ENCODE measurements around the gene FAM168A. TPM values are rescaled to one million over a fixed set of nuclear protein-coding genes. Genes with fewer than 3 reads are reported as not detected.

FAM168A gene
- total and polyA plus RNA-seq, 4 donors, result 4.8 to 14.6 (median 9.1) TPM

DNA sequence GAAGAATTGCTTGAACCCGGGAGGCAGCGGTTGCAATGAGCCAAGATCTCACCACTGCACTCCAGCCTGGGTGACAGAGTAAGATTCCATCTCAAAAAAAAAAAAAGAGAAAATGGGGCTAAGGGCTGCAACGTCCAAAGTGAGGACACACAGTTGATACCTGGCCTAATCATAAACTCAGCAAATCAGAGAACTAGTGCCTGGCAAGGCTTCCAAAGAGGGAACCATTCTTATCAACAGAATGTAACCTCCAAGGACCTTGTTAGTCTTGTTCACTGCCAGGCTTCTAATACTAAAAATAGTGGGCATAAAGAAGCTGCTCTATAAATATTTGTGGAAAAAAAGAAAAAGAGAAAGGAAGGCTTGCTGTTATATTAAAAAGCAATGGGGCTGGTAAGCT is 42.3 kb downstream of the FAM168A start (continued):
- TF ChIP-seq, protein P1, sequence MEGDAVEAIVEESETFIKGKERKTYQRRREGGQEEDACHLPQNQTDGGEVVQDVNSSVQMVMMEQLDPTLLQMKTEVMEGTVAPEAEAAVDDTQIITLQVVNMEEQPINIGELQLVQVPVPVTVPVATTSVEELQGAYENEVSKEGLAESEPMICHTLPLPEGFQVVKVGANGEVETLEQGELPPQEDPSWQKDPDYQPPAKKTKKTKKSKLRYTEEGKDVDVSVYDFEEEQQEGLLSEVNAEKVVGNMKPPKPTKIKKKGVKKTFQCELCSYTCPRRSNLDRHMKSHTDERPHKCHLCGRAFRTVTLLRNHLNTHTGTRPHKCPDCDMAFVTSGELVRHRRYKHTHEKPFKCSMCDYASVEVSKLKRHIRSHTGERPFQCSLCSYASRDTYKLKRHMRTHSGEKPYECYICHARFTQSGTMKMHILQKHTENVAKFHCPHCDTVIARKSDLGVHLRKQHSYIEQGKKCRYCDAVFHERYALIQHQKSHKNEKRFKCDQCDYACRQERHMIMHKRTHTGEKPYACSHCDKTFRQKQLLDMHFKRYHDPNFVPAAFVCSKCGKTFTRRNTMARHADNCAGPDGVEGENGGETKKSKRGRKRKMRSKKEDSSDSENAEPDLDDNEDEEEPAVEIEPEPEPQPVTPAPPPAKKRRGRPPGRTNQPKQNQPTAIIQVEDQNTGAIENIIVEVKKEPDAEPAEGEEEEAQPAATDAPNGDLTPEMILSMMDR (IDR thresholded peaks at IDR 0.05; ENCODE audit: low read depth, low read length, missing input control), result no peak
- TF ChIP-seq EGR1 (IDR thresholded peaks at IDR 0.05; ENCODE audit: low read depth in 2 of 2) (no peak), TAF1 (conservative IDR thresholded peaks at IDR 0.05) (no peak)

DNA sequence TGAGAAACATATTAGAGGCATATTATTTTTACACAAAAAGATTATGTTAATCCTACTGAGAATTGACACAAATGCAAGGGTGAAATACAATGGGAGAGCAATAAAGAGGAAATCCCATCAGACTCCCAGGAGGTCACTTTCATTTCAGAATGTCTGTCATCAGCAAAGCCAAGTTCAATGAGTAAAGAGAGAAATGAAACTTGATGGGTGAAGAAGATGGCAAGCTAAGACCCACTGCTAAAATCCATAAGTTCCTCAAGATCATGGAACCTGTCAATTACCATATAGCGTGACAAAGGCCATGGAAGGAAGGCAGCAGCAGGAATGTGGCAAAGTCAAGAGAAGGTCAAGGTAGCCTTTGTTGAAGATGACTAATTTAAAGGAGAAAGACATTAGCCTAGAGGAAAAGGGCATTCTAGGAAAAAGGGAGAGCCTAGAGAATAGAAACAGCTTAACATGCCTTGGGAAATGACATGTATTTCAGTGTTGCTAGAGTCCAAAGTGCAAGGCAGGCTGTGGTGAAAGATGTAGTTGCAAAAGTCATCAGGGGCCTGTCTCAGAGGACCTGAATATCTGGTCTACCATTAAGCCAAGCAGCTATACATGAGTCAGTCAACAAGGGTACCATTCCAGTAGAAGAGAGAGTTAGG is 43.1 kb downstream of the FAM168A start:
- DNase-seq (ENCODE audit: low spot score), result no peak
- WGBS, result 91% methylated on average over 1 of the region's 1 CpG

DNA sequence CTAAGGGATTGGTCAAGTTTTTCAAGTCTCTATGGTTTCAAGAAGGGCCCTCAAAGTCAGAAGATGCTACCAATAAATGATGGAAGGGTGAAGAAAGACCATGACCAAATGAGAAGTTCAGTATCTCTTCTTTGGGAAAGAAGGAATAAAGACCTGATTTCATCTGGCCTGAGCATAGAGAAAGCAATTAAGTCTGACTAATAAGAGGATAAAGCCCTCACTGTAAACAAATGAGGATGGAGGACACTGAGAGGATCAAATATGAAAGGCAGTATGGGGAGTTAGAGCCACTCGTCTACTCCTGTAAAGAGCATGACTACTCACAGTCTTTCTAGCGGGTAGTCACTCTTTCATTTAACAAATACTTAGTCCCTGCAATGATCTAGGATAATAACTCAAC is 44.6 kb downstream of the FAM168A start:
- Histone ChIP-seq H3K4me3 (ENCODE audit: low read depth in 1 of 3, low read length in 3 of 3) (no peak overlapping the region), H3K4me1 (ENCODE audit: control insufficient read depth in 4 of 4, insufficient read depth in 4 of 4, low read length in 3 of 4) (peaks cover 0 to 9% (median 5%) of the 10 kb centered on the region in 4 donors), H3K36me3 (ENCODE audit: control insufficient read depth in 4 of 4, insufficient read depth in 3 of 4, low read depth in 1 of 4, low read length in 3 of 4) (no peaks in the 10 kb centered on the region), H3K9me3 (ENCODE audit: control insufficient read depth in 4 of 4, low read length in 3 of 4) (no peaks in the 10 kb centered on the region), H3K27ac (ENCODE audit: low read depth in 1 of 2, low read length in 2 of 2) (no peak overlapping the region), H3K27me3 (ENCODE audit: control insufficient read depth in 4 of 4, insufficient read depth in 4 of 4, low read length in 3 of 4) (no peaks in the 10 kb centered on the region), H3K9ac (ENCODE audit: low read depth in 1 of 2, low read length in 2 of 2) (no peak overlapping the region)
- no peak for DNase-seq (ENCODE audit: low spot score)
- 95% methylated on average over 2 of the region's 2 CpGs for WGBS
- TF ChIP-seq SP1 (IDR thresholded peaks at IDR 0.05) (no peak), GABPA (IDR thresholded peaks at IDR 0.05 in 1 of 2, conservative IDR thresholded peaks at IDR 0.05 in 1 of 2) (no peak), FOXA1 (IDR thresholded peaks at IDR 0.05) (no peak), FOXA2 (IDR thresholded peaks at IDR 0.05) (no peak), RAD21 (IDR thresholded peaks at IDR 0.05) (no peak), JUND (IDR thresholded peaks at IDR 0.05) (no peak), HNF4G (IDR thresholded peaks at IDR 0.05) (no peak)
- TF ChIP-seq, protein P2, sequence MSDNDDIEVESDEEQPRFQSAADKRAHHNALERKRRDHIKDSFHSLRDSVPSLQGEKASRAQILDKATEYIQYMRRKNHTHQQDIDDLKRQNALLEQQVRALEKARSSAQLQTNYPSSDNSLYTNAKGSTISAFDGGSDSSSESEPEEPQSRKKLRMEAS (IDR thresholded peaks at IDR 0.05), result no peak
- TF ChIP-seq, protein P3, sequence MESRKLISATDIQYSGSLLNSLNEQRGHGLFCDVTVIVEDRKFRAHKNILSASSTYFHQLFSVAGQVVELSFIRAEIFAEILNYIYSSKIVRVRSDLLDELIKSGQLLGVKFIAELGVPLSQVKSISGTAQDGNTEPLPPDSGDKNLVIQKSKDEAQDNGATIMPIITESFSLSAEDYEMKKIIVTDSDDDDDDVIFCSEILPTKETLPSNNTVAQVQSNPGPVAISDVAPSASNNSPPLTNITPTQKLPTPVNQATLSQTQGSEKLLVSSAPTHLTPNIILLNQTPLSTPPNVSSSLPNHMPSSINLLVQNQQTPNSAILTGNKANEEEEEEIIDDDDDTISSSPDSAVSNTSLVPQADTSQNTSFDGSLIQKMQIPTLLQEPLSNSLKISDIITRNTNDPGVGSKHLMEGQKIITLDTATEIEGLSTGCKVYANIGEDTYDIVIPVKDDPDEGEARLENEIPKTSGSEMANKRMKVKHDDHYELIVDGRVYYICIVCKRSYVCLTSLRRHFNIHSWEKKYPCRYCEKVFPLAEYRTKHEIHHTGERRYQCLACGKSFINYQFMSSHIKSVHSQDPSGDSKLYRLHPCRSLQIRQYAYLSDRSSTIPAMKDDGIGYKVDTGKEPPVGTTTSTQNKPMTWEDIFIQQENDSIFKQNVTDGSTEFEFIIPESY (IDR thresholded peaks at IDR 0.05), result no peak
- TF ChIP-seq, protein P1 (IDR thresholded peaks at IDR 0.05; ENCODE audit: low read depth, low read length, missing input control), result no peak

More for the DNA sequence above, 43.1 kb downstream of the FAM168A start:
- H3K4me3 ChIP-seq (ENCODE audit: low read depth in 1 of 3, low read length in 3 of 3), result no peak overlapping the region
- H3K36me3 ChIP-seq (ENCODE audit: control insufficient read depth in 4 of 4, insufficient read depth in 3 of 4, low read depth in 1 of 4, low read length in 3 of 4), result no peaks in the 10 kb centered on the region
- peaks cover 0 to 9% (median 5%) of the 10 kb centered on the region in 4 donors for H3K4me1 ChIP-seq (ENCODE audit: control insufficient read depth in 4 of 4, insufficient read depth in 4 of 4, low read length in 3 of 4)
- TF ChIP-seq FOXA2 (IDR thresholded peaks at IDR 0.05), result no peak
- TF ChIP-seq, protein P4, sequence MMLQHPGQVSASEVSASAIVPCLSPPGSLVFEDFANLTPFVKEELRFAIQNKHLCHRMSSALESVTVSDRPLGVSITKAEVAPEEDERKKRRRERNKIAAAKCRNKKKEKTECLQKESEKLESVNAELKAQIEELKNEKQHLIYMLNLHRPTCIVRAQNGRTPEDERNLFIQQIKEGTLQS (IDR thresholded peaks at IDR 0.05), result peak; percentile 38
- peak; percentile 70 for TF ChIP-seq SP1 (IDR thresholded peaks at IDR 0.05)
- TF ChIP-seq, protein P5, sequence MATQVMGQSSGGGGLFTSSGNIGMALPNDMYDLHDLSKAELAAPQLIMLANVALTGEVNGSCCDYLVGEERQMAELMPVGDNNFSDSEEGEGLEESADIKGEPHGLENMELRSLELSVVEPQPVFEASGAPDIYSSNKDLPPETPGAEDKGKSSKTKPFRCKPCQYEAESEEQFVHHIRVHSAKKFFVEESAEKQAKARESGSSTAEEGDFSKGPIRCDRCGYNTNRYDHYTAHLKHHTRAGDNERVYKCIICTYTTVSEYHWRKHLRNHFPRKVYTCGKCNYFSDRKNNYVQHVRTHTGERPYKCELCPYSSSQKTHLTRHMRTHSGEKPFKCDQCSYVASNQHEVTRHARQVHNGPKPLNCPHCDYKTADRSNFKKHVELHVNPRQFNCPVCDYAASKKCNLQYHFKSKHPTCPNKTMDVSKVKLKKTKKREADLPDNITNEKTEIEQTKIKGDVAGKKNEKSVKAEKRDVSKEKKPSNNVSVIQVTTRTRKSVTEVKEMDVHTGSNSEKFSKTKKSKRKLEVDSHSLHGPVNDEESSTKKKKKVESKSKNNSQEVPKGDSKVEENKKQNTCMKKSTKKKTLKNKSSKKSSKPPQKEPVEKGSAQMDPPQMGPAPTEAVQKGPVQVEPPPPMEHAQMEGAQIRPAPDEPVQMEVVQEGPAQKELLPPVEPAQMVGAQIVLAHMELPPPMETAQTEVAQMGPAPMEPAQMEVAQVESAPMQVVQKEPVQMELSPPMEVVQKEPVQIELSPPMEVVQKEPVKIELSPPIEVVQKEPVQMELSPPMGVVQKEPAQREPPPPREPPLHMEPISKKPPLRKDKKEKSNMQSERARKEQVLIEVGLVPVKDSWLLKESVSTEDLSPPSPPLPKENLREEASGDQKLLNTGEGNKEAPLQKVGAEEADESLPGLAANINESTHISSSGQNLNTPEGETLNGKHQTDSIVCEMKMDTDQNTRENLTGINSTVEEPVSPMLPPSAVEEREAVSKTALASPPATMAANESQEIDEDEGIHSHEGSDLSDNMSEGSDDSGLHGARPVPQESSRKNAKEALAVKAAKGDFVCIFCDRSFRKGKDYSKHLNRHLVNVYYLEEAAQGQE (IDR thresholded peaks at IDR 0.05), result no peak
- TF ChIP-seq GABPA (IDR thresholded peaks at IDR 0.05 in 1 of 2, conservative IDR thresholded peaks at IDR 0.05 in 1 of 2), result no peak
- TF ChIP-seq, protein P2 (IDR thresholded peaks at IDR 0.05), result no peak
- TF ChIP-seq HNF4G (IDR thresholded peaks at IDR 0.05), result peak; percentile 91
- TF ChIP-seq RXRA (IDR thresholded peaks at IDR 0.05), result peak; percentile 53 to 63
- TF ChIP-seq JUND (IDR thresholded peaks at IDR 0.05), result peak in 1 of 2 donors; percentile 28
- peak; percentile 47 for TF ChIP-seq YY1 (IDR thresholded peaks at IDR 0.05)
- peak in 1 of 2 donors; percentile 41 for TF ChIP-seq RAD21 (IDR thresholded peaks at IDR 0.05)
- TF ChIP-seq FOXA1 (IDR thresholded peaks at IDR 0.05), result no peak
- no peak for TF ChIP-seq TAF1 (conservative IDR thresholded peaks at IDR 0.05)
- TF ChIP-seq HNF4A (conservative IDR thresholded peaks at IDR 0.05), result peak; percentile 95 to 96
- no peak for TF ChIP-seq NR2F2 (IDR thresholded peaks at IDR 0.05)
- H3K9me3 ChIP-seq (ENCODE audit: control insufficient read depth in 4 of 4, low read length in 3 of 4), result no peaks in the 10 kb centered on the region
- H3K27me3 ChIP-seq (ENCODE audit: control insufficient read depth in 4 of 4, insufficient read depth in 4 of 4, low read length in 3 of 4), result no peaks in the 10 kb centered on the region
- no peak overlapping the region for H3K9ac ChIP-seq (ENCODE audit: low read depth in 1 of 2, low read length in 2 of 2)
- H3K27ac ChIP-seq (ENCODE audit: low read depth in 1 of 2, low read length in 2 of 2), result peak overlapping the region; percentile 23 to 26

Measured in liver (tissue), 9 donors.